Muscle of leg (tissue), 11 donors: ENCODE data around the gene CAPN2. TPM values are rescaled to one million over a fixed set of nuclear protein-coding genes. Genes with fewer than 3 reads are reported as not detected.

ENCODE experiments used
- DNase-seq: peaks from one replicate; pipeline ENCODE4 v3.0.0; 2013
- H3K27ac ChIP-seq: one replicate; pipeline ENCODE4 v1.5.1; 2013; ENCODE audit warnings: mild to moderate bottlenecking, low read length, control low read depth
- H3K27me3 ChIP-seq: one replicate; pipeline ENCODE4 v1.6.1; 2013; ENCODE audit warnings: low read length; ENCODE audit not compliant: control insufficient read depth, insufficient read depth
- H3K36me3 ChIP-seq: one replicate; pipeline ENCODE4 v1.6.1; 2013; ENCODE audit warnings: low read length; ENCODE audit not compliant: control insufficient read depth, insufficient read depth
- H3K4me1 ChIP-seq: one replicate; pipeline ENCODE4 v1.6.1; 2013; ENCODE audit warnings: low read length; ENCODE audit not compliant: control insufficient read depth, insufficient read depth
- H3K4me3 ChIP-seq: one replicate; pipeline ENCODE4 v1.5.1; 2013; ENCODE audit warnings: low read length, control low read depth
- H3K9me3 ChIP-seq: replicated peaks from 2 replicates; pipeline ENCODE4 v1.6.1; 2013; ENCODE audit warnings: low read depth, low read length; ENCODE audit not compliant: control insufficient read depth
- WGBS: methylation state at CpG from one replicate; pipeline ENCODE4 v1.1.5; 2013; ENCODE audit warnings: missing lambda C conversion rate; ENCODE audit not compliant: insufficient coverage; 5-methylcytosine and 5-hydroxymethylcytosine counted together
- polyA plus RNA-seq, 8 donors: library from polyadenylated mRNA; unstranded; fragments of 120-200 nt; gene quantifications; one replicate each; pipeline versions ENCODE4 v1.2.1 to v1.2.3, GENCODE V29; 2013; ENCODE audit warnings: inconsistent platforms in 1 of 8, low replicate concordance in 1 of 8; ENCODE audit not compliant: insufficient read length in 8 of 8, insufficient read depth in 1 of 8
- total RNA-seq: library from RNA; stranded (reverse); fragments of 120-200 nt; gene quantifications from one replicate; pipeline ENCODE4 v1.2.4, GENCODE V29; 2013

CAPN2 gene
- total and polyA plus RNA-seq, 9 donors = 82.6 to 130 (median 99.1) TPM

- no CpG with 5 or more reads among the region's 3 CpGs for WGBS
- no peaks in the 10 kb centered on the region for H3K27me3 ChIP-seq
- H3K9me3 ChIP-seq = no peaks in the 10 kb centered on the region
- no peak overlapping the region for H3K4me3 ChIP-seq
- DNase-seq = peak; percentile 66
- H3K36me3 ChIP-seq = peaks cover 4% of the 10 kb centered on the region
- H3K27ac ChIP-seq = no peak overlapping the region
- peaks cover 60% of the 10 kb centered on the region for H3K4me1 ChIP-seq
Measured at GRCh38 chr1:223709598-223709997, 2.7 kb upstream of the CAPN2 start.

- Histone ChIP-seq H3K4me3 (no peak overlapping the region), H3K9me3 (no peaks in the 10 kb centered on the region), H3K4me1 (peaks cover 60% of the 10 kb centered on the region), H3K27ac (no peak overlapping the region), H3K27me3 (no peaks in the 10 kb centered on the region), H3K36me3 (peaks cover 6% of the 10 kb centered on the region)
- DNase-seq = no peak
- 88% methylated on average over 10 of the region's 12 CpGs for WGBS
Measured at GRCh38 chr1:223710179-223711133, 1.9 kb upstream of the CAPN2 start.

- Histone ChIP-seq H3K27me3 (no peaks in the 10 kb centered on the region), H3K4me3 (no peak overlapping the region), H3K9me3 (no peaks in the 10 kb centered on the region), H3K4me1 (peaks cover 60% of the 10 kb centered on the region), H3K36me3 (peaks cover 6% of the 10 kb centered on the region), H3K27ac (no peak overlapping the region)
- peak; percentile 86 for DNase-seq
- no CpG with 5 or more reads among the region's 1 CpG for WGBS
Measured at GRCh38 chr1:223711173-223711572, 1.2 kb upstream of the CAPN2 start.

GRCh38 chr1:223711747-223712193, 569 bp upstream of the CAPN2 start:
- peaks cover 9% of the 10 kb centered on the region for H3K36me3 ChIP-seq
- 81% methylated on average over 7 of the region's 15 CpGs for WGBS
- H3K4me3 ChIP-seq = peak overlapping the region; percentile 25
- H3K27ac ChIP-seq = peak overlapping the region; percentile 60
- no peaks in the 10 kb centered on the region for H3K27me3 ChIP-seq
- H3K9me3 ChIP-seq = no peaks in the 10 kb centered on the region
- H3K4me1 ChIP-seq = peaks cover 60% of the 10 kb centered on the region
- DNase-seq = no peak

- H3K4me1 ChIP-seq = peaks cover 52% of the 10 kb centered on the region
- DNase-seq = peak; percentile 53
Measured at GRCh38 chr1:223712850-223713474, 623 bp downstream of the CAPN2 start.

GRCh38 chr1:223713546-223714420, 1.4 kb downstream of the CAPN2 start:
- Histone ChIP-seq H3K27ac (peak overlapping the region; percentile 92), H3K4me1 (peaks cover 50% of the 10 kb centered on the region)
- 34% methylated on average over 6 of the region's 7 CpGs for WGBS

More at GRCh38 chr1:223712850-223713474, 623 bp downstream of the CAPN2 start:
- Histone ChIP-seq H3K4me3 (peak overlapping the region; percentile 86), H3K9me3 (no peaks in the 10 kb centered on the region), H3K27me3 (no peaks in the 10 kb centered on the region), H3K36me3 (peaks cover 19% of the 10 kb centered on the region), H3K27ac (peak overlapping the region; percentile 92)
- 2% methylated on average over 28 of the region's 40 CpGs for WGBS

GRCh38 chr1:223714421-223714724, 2.0 kb downstream of the CAPN2 start:
- H3K27ac ChIP-seq = no peak overlapping the region
- no peak for DNase-seq
- H3K4me3 ChIP-seq = no peak overlapping the region
- H3K27me3 ChIP-seq = no peaks in the 10 kb centered on the region
- H3K36me3 ChIP-seq = peaks cover 33% of the 10 kb centered on the region
- H3K4me1 ChIP-seq = peaks cover 48% of the 10 kb centered on the region
- WGBS = no CpG with 5 or more reads among the region's 2 CpGs
- H3K9me3 ChIP-seq = no peaks in the 10 kb centered on the region

More at GRCh38 chr1:223713546-223714420, 1.4 kb downstream of the CAPN2 start:
- Histone ChIP-seq H3K27me3 (no peaks in the 10 kb centered on the region), H3K9me3 (no peaks in the 10 kb centered on the region), H3K36me3 (peaks cover 28% of the 10 kb centered on the region), H3K4me3 (peak overlapping the region; percentile 86)
- no peak for DNase-seq

- H3K9me3 ChIP-seq = no peaks in the 10 kb centered on the region
- DNase-seq = no peak
- no peaks in the 10 kb centered on the region for H3K27me3 ChIP-seq
- peaks cover 48% of the 10 kb centered on the region for H3K4me1 ChIP-seq
- no peak overlapping the region for H3K4me3 ChIP-seq
- H3K27ac ChIP-seq = no peak overlapping the region
- H3K36me3 ChIP-seq = peaks cover 39% of the 10 kb centered on the region
- 63% methylated on average over 8 of the region's 9 CpGs for WGBS
Measured at GRCh38 chr1:223714849-223715603, 2.7 kb downstream of the CAPN2 start.

- 63% methylated on average over 4 of the region's 6 CpGs for WGBS
- no peak overlapping the region for H3K4me3 ChIP-seq
- H3K27ac ChIP-seq = peak overlapping the region; percentile 10
- peaks cover 48% of the 10 kb centered on the region for H3K4me1 ChIP-seq
- peaks cover 45% of the 10 kb centered on the region for H3K36me3 ChIP-seq
- DNase-seq = no peak
- H3K9me3 ChIP-seq = no peaks in the 10 kb centered on the region
- no peaks in the 10 kb centered on the region for H3K27me3 ChIP-seq
Measured at GRCh38 chr1:223715604-223716172, 3.3 kb downstream of the CAPN2 start.
